PC-3 (cell line): ENCODE data around the gene IGFL1. TPM values are rescaled to one million over a fixed set of nuclear protein-coding genes. Genes with fewer than 3 reads are reported as not detected.
A peak's percentile ranks its signal among the peaks of the same experiment; 100 is the strongest.

ENCODE experiments used
- ATAC-seq: fragments of 200-7000 bp; cut with Tn5 transposase; 2 replicates; pipeline ENCODE4 v1.9.1; 2020; ENCODE audit warnings: mild to moderate bottlenecking, moderate library complexity
- BruUV-seq: library from RNA; stranded (reverse); fragments of 400-500 nt; replicated peaks from 2 replicates; lab custom pipeline; 2021; lab: Mats Ljungman, UMichigan
- CTCF ChIA-PET: fragments of 300-600 bp; sonication (Branson Sonifier 250); formaldehyde crosslinking; loops from one replicate; lab custom pipeline; 2022; ENCODE audit warnings: antibody characterized with exemption; lab: Charles Lee
- POLR2A ChIA-PET: fragments of 300-600 bp; sonication (Branson Sonifier 250); formaldehyde crosslinking; loops from one replicate; lab custom pipeline; 2022; ENCODE audit warnings: antibody characterized with exemption; ENCODE audit not compliant: unreplicated experiment; lab: Charles Lee
- DNase-seq: peaks from one replicate; pipeline ENCODE4 v3.0.0-alpha.2; 2015
- H2AFZ ChIP-seq: fragments of 300-600 bp; sonication (generic); 2 replicates; pipeline ENCODE4 v1.6.0; 2016; ENCODE audit warnings: antibody characterized with exemption, low read length
- H3F3A ChIP-seq: fragments of 300-600 bp; sonication (generic); one replicate; pipeline ENCODE4 v1.6.0; 2017; ENCODE audit warnings: antibody characterized with exemption, low read length, control low read depth, mild to moderate bottlenecking; ENCODE audit not compliant: unreplicated experiment
- H3K27ac ChIP-seq: fragments of 300-600 bp; sonication (generic); 2 replicates; pipeline ENCODE4 v1.5.1; 2016; ENCODE audit warnings: mild to moderate bottlenecking, low read length
- H3K27me3 ChIP-seq: fragments of 300-600 bp; sonication (generic); 2 replicates; pipeline ENCODE4 v1.6.1; 2016; ENCODE audit warnings: low read length, mixed read lengths
- H3K36me3 ChIP-seq: fragments of 300-600 bp; sonication (generic); 2 replicates; pipeline ENCODE4 v1.6.1; 2016; ENCODE audit warnings: low read depth, mixed run types, low read length, mixed read lengths
- H3K4me1 ChIP-seq: fragments of 300-600 bp; sonication (generic); 2 replicates; pipeline ENCODE4 v1.5.1; 2016; ENCODE audit warnings: low read length; ENCODE audit not compliant: insufficient read depth
- H3K4me2 ChIP-seq: fragments of 300-600 bp; sonication (generic); 2 replicates; pipeline ENCODE4 v1.6.0; 2016; ENCODE audit warnings: low read length
- H3K4me3 ChIP-seq: fragments of 300-600 bp; sonication (generic); 2 replicates; pipeline ENCODE4 v1.5.1; 2016; ENCODE audit warnings: mild to moderate bottlenecking, low read length, mixed read lengths
- H3K79me2 ChIP-seq: fragments of 300-600 bp; sonication (generic); 2 replicates; pipeline ENCODE4 v1.6.1; 2017; ENCODE audit warnings: low read length, mixed read lengths
- H3K9ac ChIP-seq: fragments of 300-600 bp; sonication (generic); 2 replicates; pipeline ENCODE4 v1.6.0; 2016; ENCODE audit warnings: mild to moderate bottlenecking, low read length
- H3K9me2 ChIP-seq: fragments of 300-600 bp; sonication (generic); replicated peaks from 2 replicates; pipeline ENCODE4 v1.6.1; 2016; ENCODE audit warnings: mixed run types, low read length, mixed read lengths
- H3K9me3 ChIP-seq: fragments of 300-600 bp; sonication (generic); 2 replicates; pipeline ENCODE4 v1.6.1; 2016; ENCODE audit warnings: low read length, mixed read lengths
- H4K20me1 ChIP-seq: fragments of 300-600 bp; sonication (generic); 2 replicates; pipeline ENCODE4 v1.6.1; 2016; ENCODE audit warnings: low read length, mixed read lengths
- CTCF ChIP-seq: fragments of 300-600 bp; sonication (generic); conservative IDR thresholded peaks from 2 replicates; pipeline ENCODE4 v1.5.1; 2017; ENCODE audit warnings: antibody characterized with exemption, low read depth, mild to moderate bottlenecking, low read length
- EZH2 ChIP-seq: fragments of 300-600 bp; sonication (generic); IDR thresholded peaks from one replicate; pipeline ENCODE4 v1.6.1; 2017; ENCODE audit warnings: antibody characterized with exemption, mild to moderate bottlenecking, low read length; ENCODE audit not compliant: unreplicated experiment
- EZH2phosphoT487 ChIP-seq: fragments of 300-600 bp; sonication (generic); IDR thresholded peaks from 2 replicates; pipeline ENCODE4 v1.6.1; 2018; ENCODE audit warnings: mild to moderate bottlenecking, antibody characterized with exemption, low read length, borderline replicate concordance
- intact Hi-C: fragments of 100-400 bp; cut with micrococcal nuclease; formaldehyde crosslinking; loops from 2 replicates; pipeline ENCODE4 v1.9.0; 2023
- total RNA-seq: library from RNA; depleted of rRNA; stranded (reverse); fragments of >200 nt; gene quantifications from 2 replicates; pipeline ENCODE4 v1.2.3, GENCODE V29; 2014

IGFL1 gene
- total RNA-seq, 1 experiment from 2014 or later, result 0.77 TPM

- ATAC-seq, result peak; percentile 83
These were observed 35.8 kb downstream of the IGFL1 start for GRCh38 chr19:46265217-46265828.

GRCh38 chr19:46269101-46269500, 39.6 kb downstream of the IGFL1 start:
- Histone ChIP-seq H3K9ac (no peak overlapping the region), H3K79me2 (no peaks in the 10 kb centered on the region), H3K27me3 (no peaks in the 10 kb centered on the region), H3K4me2 (no peak overlapping the region), H3K27ac (no peak overlapping the region), H2AFZ (no peak overlapping the region), H3K9me3 (no peaks in the 10 kb centered on the region), H4K20me1 (0 out of 2 replicates have a peak, but pooled peaks cover 3% of the 10 kb centered on the region), H3K9me2 (no peaks in the 10 kb centered on the region), H3F3A (no peaks in the 10 kb centered on the region), H3K36me3 (no peaks in the 10 kb centered on the region), H3K4me3 (no peak overlapping the region), H3K4me1 (peaks cover 14% of the 10 kb centered on the region)
- no peak for ATAC-seq
- no peak for DNase-seq
- POLR2A ChIA-PET, result no interaction called here
- TF ChIP-seq CTCF (no peak), EZH2phosphoT487 (no peak), EZH2 (no peak)
- no TSS peak for BruUV-seq
- CTCF ChIA-PET, result interaction anchor here (1.1 kb wide), 1 partner anchor 192 kb away, joined by 3 read pairs; no protein-coding TSS in a partner anchor
- intact Hi-C loops, result no loop called here

More at GRCh38 chr19:46265217-46265828, 35.8 kb downstream of the IGFL1 start:
- ChIA-PET CTCF (interaction anchor here (0.6 to 1.2 kb wide), 4 partner anchors 76 to 187 kb away, joined by 3 to 5 read pairs (median 4); no protein-coding TSS in a partner anchor), POLR2A (no interaction called here)
- H3F3A ChIP-seq, result no peaks in the 10 kb centered on the region
- no peak overlapping the region for H3K9ac ChIP-seq
- H3K4me2 ChIP-seq, result no peak overlapping the region
- no peak overlapping the region for H3K27ac ChIP-seq
- no peaks in the 10 kb centered on the region for H3K9me3 ChIP-seq
- no peaks in the 10 kb centered on the region for H3K36me3 ChIP-seq
- no TSS peak for BruUV-seq
- no peaks in the 10 kb centered on the region for H4K20me1 ChIP-seq
- H3K4me3 ChIP-seq, result no peak overlapping the region
- intact Hi-C loops, result loop anchor here (1.0 to 2.0 kb wide), 4 partner anchors 77 to 236 kb away; no protein-coding TSS in a partner anchor
- H3K9me2 ChIP-seq, result no peaks in the 10 kb centered on the region
- no peak for TF ChIP-seq EZH2
- peak; percentile 77 for TF ChIP-seq CTCF
- TF ChIP-seq EZH2phosphoT487, result no peak
- H3K4me1 ChIP-seq, result peaks cover 8% of the 10 kb centered on the region
- H3K27me3 ChIP-seq, result no peaks in the 10 kb centered on the region
- H2AFZ ChIP-seq, result no peak overlapping the region
- H3K79me2 ChIP-seq, result no peaks in the 10 kb centered on the region
- peak; percentile 75 for DNase-seq

- no peaks in the 10 kb centered on the region for H3K36me3 ChIP-seq
- H3K9ac ChIP-seq, result no peak overlapping the region
- no TSS peak for BruUV-seq
- no peak overlapping the region for H3K4me2 ChIP-seq
- no peak for TF ChIP-seq CTCF
- TF ChIP-seq EZH2phosphoT487, result no peak
- no peak for TF ChIP-seq EZH2
- H3K4me3 ChIP-seq, result no peak overlapping the region
- H3K27ac ChIP-seq, result no peak overlapping the region
- ChIA-PET CTCF (no interaction called here), POLR2A (no interaction called here)
- ATAC-seq (no peak), DNase-seq (no peak)
- H4K20me1 ChIP-seq, result 0 out of 2 replicates have a peak, but pooled peaks cover 3% of the 10 kb centered on the region
- H3K27me3 ChIP-seq, result no peaks in the 10 kb centered on the region
- no peaks in the 10 kb centered on the region for H3K9me3 ChIP-seq
- H3F3A ChIP-seq, result no peaks in the 10 kb centered on the region
- H2AFZ ChIP-seq, result no peak overlapping the region
- intact Hi-C loops, result no loop called here
- H3K79me2 ChIP-seq, result no peaks in the 10 kb centered on the region
- peaks cover 17% of the 10 kb centered on the region for H3K4me1 ChIP-seq
- H3K9me2 ChIP-seq, result no peaks in the 10 kb centered on the region
These were observed 41.1 kb downstream of the IGFL1 start for GRCh38 chr19:46270521-46271256.
